Hepatic stellate cell (primary cell): ENCODE data around the gene ZNF286A.
"Not testable (repeated sequence)": the region's sequence is repeated elsewhere in the genome, so short reads cannot be mapped to it uniquely, and the experiment has no call there.

ENCODE experiments used
- DNase-seq: peaks from one replicate; pipeline ENCODE4 v3.0.0; 2011; ENCODE audit warnings: low spot score

Gene ZNF286A

GRCh38 chr17:15699413-15699924, at the start of gene ZNF286A:
TSS of gene ZNF286A (plus strand) at chr17:15699752. CDS start at chr17:15700330, 578 bp downstream.
- peak; percentile 93 for DNase-seq

DNA sequence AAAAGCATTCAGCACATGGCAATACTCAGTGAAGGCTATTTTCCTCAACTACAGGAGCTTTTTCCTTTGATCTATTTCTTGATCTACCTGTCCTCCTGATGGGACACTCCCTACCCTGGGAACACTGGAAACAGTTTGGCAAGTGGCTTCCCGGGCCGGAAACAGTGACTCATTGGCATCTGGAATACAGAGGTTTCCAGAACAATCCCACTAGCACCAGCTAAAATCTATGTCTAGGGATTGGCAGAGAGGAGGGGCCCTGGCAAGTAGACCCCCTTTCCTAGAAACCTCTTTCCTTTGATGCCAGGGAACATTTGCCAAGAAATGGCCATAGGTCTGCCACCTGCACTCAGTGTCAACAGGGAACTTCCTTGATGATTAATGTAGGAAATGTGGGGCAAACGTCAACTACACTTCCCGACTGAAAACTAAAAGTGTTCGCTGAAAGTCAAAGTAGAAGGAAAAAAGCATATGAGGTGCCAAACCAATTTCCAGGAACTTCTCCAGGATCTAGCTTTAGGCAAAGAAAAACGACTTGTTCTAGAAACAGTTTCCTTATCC, 49.6 kb upstream of the ZNF286A start:
- DNase-seq = no peak

DNA sequence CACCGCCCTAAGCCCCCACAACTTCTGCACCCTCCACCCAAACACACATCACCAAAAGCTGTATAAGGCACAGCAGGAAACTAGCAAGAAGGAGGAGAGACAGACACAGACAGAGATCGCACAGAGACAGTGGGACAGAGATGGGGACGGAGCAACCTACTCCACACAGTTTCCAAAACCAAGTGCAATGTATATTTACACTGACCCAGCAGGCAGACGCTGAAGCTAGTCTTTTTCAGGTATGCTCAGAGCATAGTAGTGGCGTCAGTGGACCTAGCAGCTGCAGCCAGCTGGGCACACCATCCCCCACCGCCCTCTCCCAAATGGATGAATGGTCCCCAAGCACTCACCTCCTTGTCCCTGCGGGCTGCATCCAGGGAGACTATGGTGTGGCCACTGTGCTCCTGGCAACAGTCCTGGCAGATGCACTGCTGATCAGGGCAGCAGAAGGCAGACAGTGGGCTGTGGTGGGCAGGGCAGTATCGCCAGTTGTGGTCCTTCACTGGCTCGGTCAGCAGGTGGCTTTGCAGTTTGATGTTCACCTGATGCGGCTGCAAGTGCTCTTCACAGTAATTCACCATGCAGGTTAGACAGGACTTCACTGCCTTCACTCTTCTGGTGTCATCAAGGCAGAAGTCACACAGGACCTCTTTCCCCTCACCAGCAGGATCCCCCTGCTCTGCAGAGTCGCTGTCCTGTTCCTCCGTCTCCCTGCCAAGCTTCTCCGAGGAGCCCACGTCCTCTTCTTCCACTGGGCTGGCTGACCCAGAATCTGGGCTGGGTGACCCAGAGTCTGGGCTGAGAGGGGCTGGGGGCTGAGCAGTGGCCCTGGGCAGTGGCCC, 48.6 kb upstream of the ZNF286A start:
- no peak for DNase-seq

DNA sequence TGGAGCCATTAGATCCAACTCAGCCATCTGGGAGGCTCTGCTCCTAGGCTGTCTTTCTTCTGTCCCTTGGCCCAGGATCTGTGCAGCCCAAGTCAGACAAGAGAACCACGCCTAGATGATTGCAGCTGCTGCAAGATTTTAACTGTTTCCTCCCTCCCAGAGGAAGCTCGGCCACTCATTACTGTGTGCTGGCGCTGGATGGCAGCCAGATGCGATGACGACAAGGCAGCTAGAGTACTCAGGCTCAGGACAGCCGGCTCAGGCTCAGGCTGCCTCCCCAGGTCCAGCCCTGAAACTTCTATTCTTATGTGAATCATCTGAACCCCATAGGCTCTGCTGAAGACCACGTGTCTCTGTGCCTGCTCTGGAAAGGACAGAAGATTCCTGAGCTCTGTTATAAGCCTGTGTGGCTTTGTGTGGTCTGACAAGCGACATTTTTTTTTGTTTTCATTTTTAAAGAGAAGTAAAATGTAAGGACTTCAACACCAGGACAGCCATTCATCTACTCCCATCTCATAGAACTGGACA, 47.9 kb upstream of the ZNF286A start:
- peak; percentile 92 for DNase-seq

GRCh38 chr17:15652960-15653359, 46.6 kb upstream of the ZNF286A start:
- no peak for DNase-seq

GRCh38 chr17:15654401-15654800, 45.2 kb upstream of the ZNF286A start:
- DNase-seq = not testable (repeated sequence)

- DNase-seq = no peak
These were observed 44.5 kb upstream of the ZNF286A start for GRCh38 chr17:15654886-15655561.

- no peak for DNase-seq
These were observed 41.7 kb upstream of the ZNF286A start for GRCh38 chr17:15657868-15658267.

- DNase-seq = no peak
These were observed 41.3 kb upstream of the ZNF286A start for GRCh38 chr17:15658296-15658695.

GRCh38 chr17:15659236-15659635, 40.3 kb upstream of the ZNF286A start:
- DNase-seq = no peak

DNA sequence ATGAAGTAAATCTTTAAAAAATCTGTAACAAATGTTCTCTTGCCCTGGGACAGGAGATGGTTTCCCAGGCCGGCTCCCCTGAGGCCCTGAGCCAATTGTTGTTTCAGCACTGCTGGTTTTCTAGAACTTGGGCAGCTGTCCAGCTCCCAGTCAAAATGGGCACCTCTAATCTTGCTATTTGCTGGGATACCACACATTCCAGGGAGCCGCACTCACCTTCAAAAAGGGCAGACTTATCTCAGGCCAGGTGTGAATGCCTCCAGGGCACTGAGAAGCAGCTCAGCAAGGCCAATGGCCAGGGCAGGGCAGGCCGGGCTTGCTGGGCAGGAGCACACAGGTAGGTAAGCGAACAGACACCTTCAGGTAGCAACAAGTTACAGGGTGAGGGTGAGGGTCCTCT, 39.9 kb upstream of the ZNF286A start:
- no peak for DNase-seq

DNA sequence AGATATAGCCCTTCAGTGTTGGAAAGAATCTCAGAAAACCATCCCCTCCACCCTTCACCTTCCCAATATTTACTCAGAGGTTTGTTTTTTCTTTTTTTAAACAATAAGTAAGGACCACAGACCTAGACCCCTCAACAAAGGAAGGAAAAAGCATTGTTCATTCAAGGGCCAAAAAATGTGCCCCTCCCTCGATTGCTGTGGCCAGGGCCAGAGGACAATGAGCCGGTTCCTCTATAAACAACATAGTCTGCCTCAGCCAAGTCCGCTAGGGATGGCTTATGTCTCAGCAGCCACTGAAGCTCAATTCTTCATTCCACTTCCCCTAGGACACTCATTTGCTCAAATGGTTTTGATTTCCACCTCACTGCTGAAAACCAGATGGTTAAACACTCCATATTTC, 39.5 kb upstream of the ZNF286A start:
- no peak for DNase-seq

- DNase-seq = no peak
These were observed 36.9 kb upstream of the ZNF286A start for GRCh38 chr17:15662681-15663080.

- no peak for DNase-seq
These were observed 36.4 kb upstream of the ZNF286A start for GRCh38 chr17:15663176-15663575.

- DNase-seq = no peak
These were observed 35.9 kb upstream of the ZNF286A start for GRCh38 chr17:15663691-15664090.

- not testable (repeated sequence) for DNase-seq
These were observed 30.0 kb upstream of the ZNF286A start for GRCh38 chr17:15669526-15669925.

DNA sequence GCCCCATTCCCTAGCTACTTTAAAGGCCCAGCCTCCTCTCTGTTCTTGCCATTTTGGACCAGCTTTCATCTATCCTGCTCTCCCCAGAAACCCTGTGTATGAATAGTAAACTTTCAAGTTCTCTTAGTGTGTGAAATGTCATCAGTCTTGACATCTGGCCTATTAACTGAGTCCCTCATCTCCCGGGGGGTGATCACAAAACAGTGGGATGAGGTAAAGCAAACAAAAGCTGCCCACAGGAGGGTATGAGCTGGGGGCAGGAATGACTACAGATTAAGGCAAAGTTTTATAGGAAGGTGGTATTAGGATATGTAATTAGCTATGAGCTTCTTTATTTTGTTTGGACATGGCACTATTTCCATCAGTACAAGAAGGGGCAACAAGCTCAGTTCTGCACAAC, 24.9 kb upstream of the ZNF286A start:
- not testable (repeated sequence) for DNase-seq

GRCh38 chr17:15675991-15676390, 23.6 kb upstream of the ZNF286A start:
- DNase-seq = not testable (repeated sequence)

- not testable (repeated sequence) for DNase-seq
These were observed 16.4 kb upstream of the ZNF286A start for GRCh38 chr17:15683135-15683534.

GRCh38 chr17:15683824-15684478, 15.6 kb upstream of the ZNF286A start, which contains the start of gene TRIM16:
TSS of gene TRIM16 (minus strand) at chr17:15684311. CDS start at chr17:15651609, 32,702 bp downstream.
- DNase-seq = peak; percentile 47

GRCh38 chr17:15687494-15687893, 12.1 kb upstream of the ZNF286A start:
- not testable (repeated sequence) for DNase-seq

DNA sequence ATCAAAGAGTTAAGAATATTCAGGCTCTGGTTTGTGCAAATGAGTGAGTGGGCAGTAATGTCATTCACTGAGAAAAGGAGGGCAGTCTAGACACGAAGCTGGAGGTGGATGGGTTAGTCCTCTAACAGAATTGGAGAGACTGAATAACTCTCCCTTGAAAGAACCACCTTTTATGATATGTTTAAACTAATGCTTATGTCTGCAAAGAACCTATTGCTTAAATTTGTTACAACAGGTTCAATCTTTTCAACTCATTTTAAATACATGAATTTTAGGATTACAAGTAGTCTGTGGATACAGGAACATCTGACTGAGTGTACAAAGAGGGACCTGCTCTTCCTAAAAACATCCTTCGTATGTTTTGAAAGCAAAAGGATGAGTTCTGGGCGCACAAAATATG, 585 bp upstream of the ZNF286A start:
- not testable (repeated sequence) for DNase-seq
